ENCODE measurements around the gene EDC3. TPM values are rescaled to one million over a fixed set of nuclear protein-coding genes. Genes with fewer than 3 reads are reported as not detected.

EDC3 gene
- total RNA-seq, 1 donor from 2014 or later, result 31.5 TPM

DNA sequence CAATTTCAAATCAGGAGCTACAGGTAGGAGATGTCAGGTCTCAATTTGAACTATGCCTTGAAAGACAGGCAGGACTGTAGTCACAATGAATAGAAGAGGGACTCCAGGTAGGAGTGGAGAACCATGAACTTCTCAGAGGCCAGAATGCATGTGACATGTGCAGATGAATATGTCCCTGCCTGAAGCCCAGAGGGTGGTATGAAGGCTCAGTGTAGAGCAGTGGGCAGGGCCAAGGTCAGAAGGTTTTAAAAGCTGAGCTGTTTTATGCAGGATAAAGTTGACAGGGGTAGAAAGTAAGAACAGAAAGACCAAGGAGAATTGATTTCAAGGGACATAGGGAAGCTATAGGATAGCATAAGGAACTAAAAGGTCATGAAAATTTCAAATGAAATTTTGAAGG lies 49.3 kb downstream of the EDC3 start:
- TF ChIP-seq, protein P1, sequence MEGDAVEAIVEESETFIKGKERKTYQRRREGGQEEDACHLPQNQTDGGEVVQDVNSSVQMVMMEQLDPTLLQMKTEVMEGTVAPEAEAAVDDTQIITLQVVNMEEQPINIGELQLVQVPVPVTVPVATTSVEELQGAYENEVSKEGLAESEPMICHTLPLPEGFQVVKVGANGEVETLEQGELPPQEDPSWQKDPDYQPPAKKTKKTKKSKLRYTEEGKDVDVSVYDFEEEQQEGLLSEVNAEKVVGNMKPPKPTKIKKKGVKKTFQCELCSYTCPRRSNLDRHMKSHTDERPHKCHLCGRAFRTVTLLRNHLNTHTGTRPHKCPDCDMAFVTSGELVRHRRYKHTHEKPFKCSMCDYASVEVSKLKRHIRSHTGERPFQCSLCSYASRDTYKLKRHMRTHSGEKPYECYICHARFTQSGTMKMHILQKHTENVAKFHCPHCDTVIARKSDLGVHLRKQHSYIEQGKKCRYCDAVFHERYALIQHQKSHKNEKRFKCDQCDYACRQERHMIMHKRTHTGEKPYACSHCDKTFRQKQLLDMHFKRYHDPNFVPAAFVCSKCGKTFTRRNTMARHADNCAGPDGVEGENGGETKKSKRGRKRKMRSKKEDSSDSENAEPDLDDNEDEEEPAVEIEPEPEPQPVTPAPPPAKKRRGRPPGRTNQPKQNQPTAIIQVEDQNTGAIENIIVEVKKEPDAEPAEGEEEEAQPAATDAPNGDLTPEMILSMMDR (IDR thresholded peaks at IDR 0.05), result no peak
- no peak for DNase-seq

GRCh38 chr15:74643665-74644204 lies 52.1 kb downstream of the EDC3 start:
- Histone ChIP-seq H3K36me3 (peaks cover 19% of the 10 kb centered on the region), H3K4me1 (peaks cover 41% of the 10 kb centered on the region), H3K27ac (peak overlapping the region; percentile 72), H3K27me3 (no peaks in the 10 kb centered on the region), H3K9me3 (no peaks in the 10 kb centered on the region), H3K4me3 (no peak overlapping the region)
- TF ChIP-seq, protein P1 (IDR thresholded peaks at IDR 0.05), result no peak
- DNase-seq, result no peak
- ATAC-seq, result no peak
- intact Hi-C loops (cut with DNase I), result no loop called here

More for the DNA sequence above, 49.3 kb downstream of the EDC3 start:
- Histone ChIP-seq H3K27ac (no peak overlapping the region), H3K4me1 (peaks cover 44% of the 10 kb centered on the region), H3K27me3 (no peaks in the 10 kb centered on the region), H3K36me3 (no peaks in the 10 kb centered on the region), H3K9me3 (no peaks in the 10 kb centered on the region), H3K4me3 (no peak overlapping the region)
- intact Hi-C loops (cut with DNase I), result no loop called here
- no peak for ATAC-seq

DNA sequence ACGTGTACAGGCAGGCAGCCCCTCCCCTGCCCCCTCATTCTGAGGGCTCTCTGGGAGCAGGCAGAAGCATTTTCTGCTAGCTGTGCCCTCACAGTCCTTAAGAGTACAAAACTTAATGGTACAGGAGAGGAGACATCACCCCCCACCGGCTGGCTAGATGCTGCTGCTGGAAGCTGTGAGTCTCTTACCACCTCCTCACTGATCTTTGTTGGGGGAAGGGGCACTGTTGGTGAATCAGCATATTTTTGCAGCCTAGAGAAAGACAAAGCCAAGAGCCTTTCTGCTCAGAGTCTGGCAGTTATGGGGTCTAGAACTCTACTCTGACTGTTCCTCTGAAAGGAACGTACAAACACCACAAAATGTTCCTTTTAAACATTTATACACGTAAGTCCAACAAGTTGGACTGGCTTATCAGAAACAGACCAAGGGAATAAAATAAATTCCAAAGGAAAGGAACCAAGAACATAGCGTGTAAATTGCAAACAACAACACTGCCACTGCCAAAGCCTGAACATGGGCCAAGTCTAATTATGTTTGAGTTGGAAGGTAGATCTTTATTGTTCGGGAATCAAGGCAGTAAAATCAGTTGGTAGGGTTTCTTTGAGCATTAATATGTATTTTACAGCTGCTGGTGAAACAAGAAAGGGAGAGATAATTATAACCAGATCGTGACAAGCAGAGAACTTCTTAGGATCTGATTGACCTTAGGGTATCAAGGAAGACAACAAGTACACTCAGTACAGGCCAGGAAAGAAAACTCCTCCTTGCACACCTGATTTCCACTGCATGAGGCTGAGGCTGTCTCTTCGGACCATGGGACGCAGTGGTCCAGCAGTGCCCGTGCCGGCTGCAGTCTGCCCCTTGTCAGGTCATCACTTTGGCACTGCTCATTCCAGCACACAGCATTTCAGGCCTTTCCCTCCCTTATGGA lies 52.8 kb downstream of the EDC3 start:
- DNase-seq, result peak; percentile 74
- no peak for ATAC-seq
- Histone ChIP-seq H3K27ac (peak overlapping the region; percentile 72), H3K9me3 (no peaks in the 10 kb centered on the region), H3K36me3 (peaks cover 20% of the 10 kb centered on the region), H3K27me3 (no peaks in the 10 kb centered on the region), H3K4me3 (no peak overlapping the region), H3K4me1 (peaks cover 37% of the 10 kb centered on the region)
- TF ChIP-seq, protein P1 (IDR thresholded peaks at IDR 0.05), result no peak
- intact Hi-C loops (cut with DNase I), result no loop called here

GRCh38 chr15:74642348-74642733 lies 53.5 kb downstream of the EDC3 start:
- Histone ChIP-seq H3K27ac (peak overlapping the region; percentile 72), H3K4me3 (no peak overlapping the region), H3K27me3 (no peaks in the 10 kb centered on the region), H3K36me3 (peaks cover 27% of the 10 kb centered on the region), H3K9me3 (no peaks in the 10 kb centered on the region), H3K4me1 (peaks cover 37% of the 10 kb centered on the region)
- DNase-seq (no peak), ATAC-seq (peak; percentile 83)
- intact Hi-C loops (cut with DNase I), result no loop called here
- TF ChIP-seq, protein P1 (IDR thresholded peaks at IDR 0.05), result no peak

DNA sequence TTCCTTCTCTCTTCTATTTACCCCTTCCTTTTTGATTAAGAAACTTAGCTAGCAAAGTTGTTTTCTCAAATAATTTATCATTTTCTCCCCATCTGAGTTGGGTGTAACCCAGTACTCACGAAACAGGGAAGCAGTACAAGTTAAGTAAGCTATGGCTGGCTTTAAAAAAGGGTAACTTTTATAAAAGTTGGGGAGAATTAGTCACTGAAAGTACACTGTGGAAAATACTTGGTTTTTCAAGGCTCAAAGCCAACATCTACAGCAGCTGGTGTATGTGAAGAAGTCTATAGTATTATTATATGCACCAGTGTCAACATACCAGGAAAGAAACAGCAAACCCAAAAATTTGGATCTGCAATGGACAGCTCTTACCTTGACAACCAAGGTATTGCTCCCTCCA lies 54.7 kb downstream of the EDC3 start:
- no peak for DNase-seq
- intact Hi-C loops (cut with DNase I), result no loop called here
- TF ChIP-seq, protein P1 (IDR thresholded peaks at IDR 0.05), result no peak
- ATAC-seq, result no peak
- Histone ChIP-seq H3K27ac (peak overlapping the region; percentile 33), H3K4me3 (no peak overlapping the region), H3K27me3 (no peaks in the 10 kb centered on the region), H3K4me1 (peaks cover 34% of the 10 kb centered on the region), H3K36me3 (peaks cover 39% of the 10 kb centered on the region), H3K9me3 (no peaks in the 10 kb centered on the region)

Data from upper lobe of right lung (tissue), 1 donor.